Measurements from ENCODE around the gene PAOX.

Gene PAOX

GRCh38 chr10:133336577-133337369 is 42.3 kb upstream of the PAOX start, which contains the start of gene CALY:
Gene CALY (minus strand): TSS chr10:133336896. CDS start chr10:133328989, 7,907 bp downstream.
- no peak within 1 kb of the TSS for H3K4me2 ChIP-seq (ENCODE audit: insufficient read depth, low read length)
- H3K79me2 ChIP-seq (ENCODE audit: insufficient read depth, low read length): no peaks in the 10 kb centered on the region
- no peaks in the 10 kb centered on the region; the same call in 1 of the 2 replicates for H4K20me1 ChIP-seq (ENCODE audit: insufficient read depth, low read length)
- DNase-seq (peak; percentile 59), ATAC-seq (ENCODE audit: insufficient read depth, low read depth) (peak; percentile 57)
- no peak within 1 kb of the TSS for H2AFZ ChIP-seq (ENCODE audit: low read depth, low read length)
- H3K9ac ChIP-seq (ENCODE audit: low read depth, low read length): no peak within 1 kb of the TSS
- H3K27me3 ChIP-seq (ENCODE audit: insufficient read depth, low read length, poor library complexity): peaks cover 2% of the 10 kb centered on the region
- no peaks in the 10 kb centered on the region for H3K36me3 ChIP-seq (ENCODE audit: insufficient read depth, low read length)
- no peaks in the 10 kb centered on the region for H3K9me3 ChIP-seq (ENCODE audit: insufficient read depth, low read length, severe bottlenecking)
- H3K27ac ChIP-seq (ENCODE audit: low read length): no peak within 1 kb of the TSS
- no peak within 1 kb of the TSS for H3K4me3 ChIP-seq (ENCODE audit: low read depth in 1 of 2, low read length in 2 of 2)
- TF ChIP-seq CTCF (IDR thresholded peaks at IDR 0.05; ENCODE audit: borderline replicate concordance, extremely low read depth, low read length, poor library complexity, severe bottlenecking) (no peak), EZH2 (IDR thresholded peaks at IDR 0.05; ENCODE audit: borderline replicate concordance, low read depth, low read length, severe bottlenecking) (no peak)
- no peaks in the 10 kb centered on the region for H3K4me1 ChIP-seq (ENCODE audit: insufficient read depth, low read length)

GRCh38 chr10:133337370-133337725 is 41.7 kb upstream of the PAOX start:
- Histone ChIP-seq H3K36me3 (ENCODE audit: insufficient read depth, low read length) (no peaks in the 10 kb centered on the region), H3K4me3 (ENCODE audit: low read depth in 1 of 2, low read length in 2 of 2) (no peak overlapping the region), H3K9ac (ENCODE audit: low read depth, low read length) (no peak overlapping the region), H3K4me1 (ENCODE audit: insufficient read depth, low read length) (no peaks in the 10 kb centered on the region), H3K27me3 (ENCODE audit: insufficient read depth, low read length, poor library complexity) (peaks cover 2% of the 10 kb centered on the region), H3K27ac (ENCODE audit: low read length) (no peak overlapping the region), H2AFZ (ENCODE audit: low read depth, low read length) (no peak overlapping the region), H3K4me2 (ENCODE audit: insufficient read depth, low read length) (no peak overlapping the region), H3K79me2 (ENCODE audit: insufficient read depth, low read length) (no peaks in the 10 kb centered on the region), H4K20me1 (ENCODE audit: insufficient read depth, low read length) (no peaks in the 10 kb centered on the region; the same call in 1 of the 2 replicates), H3K9me3 (ENCODE audit: insufficient read depth, low read length, severe bottlenecking) (no peaks in the 10 kb centered on the region)
- TF ChIP-seq EZH2 (IDR thresholded peaks at IDR 0.05; ENCODE audit: borderline replicate concordance, low read depth, low read length, severe bottlenecking): no peak
- TF ChIP-seq CTCF (IDR thresholded peaks at IDR 0.05; ENCODE audit: borderline replicate concordance, extremely low read depth, low read length, poor library complexity, severe bottlenecking): no peak
- no peak for ATAC-seq (ENCODE audit: insufficient read depth, low read depth)
- DNase-seq: no peak

GRCh38 chr10:133338080-133339071 is 40.7 kb upstream of the PAOX start:
- H3K27ac ChIP-seq (ENCODE audit: low read length): no peak overlapping the region
- DNase-seq (no peak), ATAC-seq (ENCODE audit: insufficient read depth, low read depth) (no peak)
- H2AFZ ChIP-seq (ENCODE audit: low read depth, low read length): no peak overlapping the region
- no peaks in the 10 kb centered on the region for H3K36me3 ChIP-seq (ENCODE audit: insufficient read depth, low read length)
- no peaks in the 10 kb centered on the region; the same call in 1 of the 2 replicates for H4K20me1 ChIP-seq (ENCODE audit: insufficient read depth, low read length)
- H3K79me2 ChIP-seq (ENCODE audit: insufficient read depth, low read length): no peaks in the 10 kb centered on the region
- no peak overlapping the region for H3K4me3 ChIP-seq (ENCODE audit: low read depth in 1 of 2, low read length in 2 of 2)
- H3K9ac ChIP-seq (ENCODE audit: low read depth, low read length): no peak overlapping the region
- H3K9me3 ChIP-seq (ENCODE audit: insufficient read depth, low read length, severe bottlenecking): no peaks in the 10 kb centered on the region
- TF ChIP-seq EZH2 (IDR thresholded peaks at IDR 0.05; ENCODE audit: borderline replicate concordance, low read depth, low read length, severe bottlenecking) (no peak), CTCF (IDR thresholded peaks at IDR 0.05; ENCODE audit: borderline replicate concordance, extremely low read depth, low read length, poor library complexity, severe bottlenecking) (no peak)
- H3K4me1 ChIP-seq (ENCODE audit: insufficient read depth, low read length): no peaks in the 10 kb centered on the region
- no peak overlapping the region for H3K4me2 ChIP-seq (ENCODE audit: insufficient read depth, low read length)
- no peaks in the 10 kb centered on the region for H3K27me3 ChIP-seq (ENCODE audit: insufficient read depth, low read length, poor library complexity)

Measured in DND-41 (cell line).